Smooth muscle cell (in vitro differentiated cells): Measurements from ENCODE around the gene CAMK1D. TPM values are rescaled to one million over a fixed set of nuclear protein-coding genes. Genes with fewer than 3 reads are reported as not detected.

Experiments used
- DNase-seq: peaks from one replicate; lab custom pipeline; 2025; ENCODE audit not compliant: unreplicated experiment; lab: John Stamatoyannopoulos, UW
- H2AFZ ChIP-seq: fragments of 200-600 bp; sonication (generic); 2 replicates; pipeline ENCODE4 v1.6.0; 2016; ENCODE audit warnings: antibody characterized with exemption, low read depth, mild to moderate bottlenecking
- H3F3A ChIP-seq: fragments of 200-600 bp; sonication (generic); 2 replicates; pipeline ENCODE4 v1.6.0; 2017; ENCODE audit warnings: antibody characterized with exemption, low read depth
- H3K27ac ChIP-seq: fragments of 200-600 bp; sonication (generic); 2 replicates; pipeline ENCODE4 v1.5.1; 2016; ENCODE audit warnings: low read depth, mild to moderate bottlenecking
- H3K27me3 ChIP-seq: fragments of 200-600 bp; sonication (generic); 2 replicates; pipeline ENCODE4 v1.6.1; 2016; ENCODE audit warnings: low read depth, mild to moderate bottlenecking
- H3K36me3 ChIP-seq: fragments of 200-600 bp; sonication (generic); 2 replicates; pipeline ENCODE4 v1.5.1; 2016; ENCODE audit warnings: low read depth
- H3K4me1 ChIP-seq: fragments of 200-600 bp; sonication (generic); 2 replicates; pipeline ENCODE4 v1.5.1; 2016; ENCODE audit warnings: low read depth
- H3K4me2 ChIP-seq: fragments of 200-600 bp; sonication (generic); 2 replicates; pipeline ENCODE4 v1.6.0; 2016; ENCODE audit warnings: mild to moderate bottlenecking
- H3K4me3 ChIP-seq: fragments of 200-600 bp; sonication (generic); 2 replicates; pipeline ENCODE4 v1.5.1; 2016; ENCODE audit warnings: mild to moderate bottlenecking
- H3K79me2 ChIP-seq: fragments of 200-600 bp; sonication (generic); 2 replicates; pipeline ENCODE4 v1.6.0; 2016; ENCODE audit warnings: low read depth, mild to moderate bottlenecking
- H3K9ac ChIP-seq: fragments of 200-600 bp; sonication (generic); 2 replicates; pipeline ENCODE4 v1.6.0; 2016; ENCODE audit warnings: low read depth
- H3K9me3 ChIP-seq: fragments of 200-600 bp; sonication (generic); replicated peaks from 2 replicates; pipeline ENCODE4 v1.5.1; 2016; ENCODE audit warnings: low read depth
- H4K20me1 ChIP-seq: fragments of 200-600 bp; sonication (generic); 2 replicates; pipeline ENCODE4 v1.6.0; 2016; ENCODE audit warnings: low read depth
- WGBS: methylation state at CpG from one replicate; pipeline ENCODE4 v1.1.7; 2016; ENCODE audit warnings: low lambda C conversion rate; 5-methylcytosine and 5-hydroxymethylcytosine counted together
- polyA plus RNA-seq: library from polyadenylated mRNA; unstranded; fragments of >200 nt; fragmentation: Nextera tagmentation; extraction: Ambion mirVana; gene quantifications from 2 replicates; pipeline ENCODE4 v1.2.1, GENCODE V29; 2016
- total RNA-seq: library from RNA; depleted of rRNA; stranded (reverse); fragments of >200 nt; gene quantifications from 2 replicates; pipeline ENCODE4 v1.2.3, GENCODE V29; 2014
- TF ChIP-seq, protein P1 (sequence below): fragments of 200-600 bp; sonication (generic); IDR thresholded peaks from 2 replicates; pipeline ENCODE4 v1.5.1; 2017; ENCODE audit warnings: borderline replicate concordance, mild to moderate bottlenecking, antibody characterized with exemption; ENCODE audit not compliant: insufficient read depth, poor library complexity, severe bottlenecking

CAMK1D gene
- total and polyA plus RNA-seq, 2 experiments from 2014 or later, result 1.6 to 2.3 TPM

DNA sequence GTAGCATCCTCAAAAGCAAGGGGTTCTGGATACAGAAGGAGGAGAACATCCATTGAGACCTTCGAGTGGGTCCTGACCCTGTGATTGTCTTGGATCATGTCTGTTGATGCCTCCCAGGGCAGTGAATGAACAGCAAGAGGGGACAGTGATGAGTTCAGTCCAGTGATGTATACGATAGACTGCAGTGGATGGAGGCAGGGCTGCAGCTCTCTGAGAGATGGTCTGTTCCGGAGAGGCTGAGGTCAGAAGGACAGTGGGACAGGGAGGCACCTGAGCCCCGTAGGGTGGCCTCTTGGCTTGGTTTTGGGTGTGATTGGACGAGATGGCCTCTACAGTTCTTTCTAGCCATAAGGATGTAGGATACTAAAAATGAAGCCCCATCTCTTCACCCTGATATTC lies 280.4 kb downstream of the CAMK1D start:
- WGBS, result 76% methylated on average over 5 of the region's 5 CpGs
- TF ChIP-seq, protein P1, sequence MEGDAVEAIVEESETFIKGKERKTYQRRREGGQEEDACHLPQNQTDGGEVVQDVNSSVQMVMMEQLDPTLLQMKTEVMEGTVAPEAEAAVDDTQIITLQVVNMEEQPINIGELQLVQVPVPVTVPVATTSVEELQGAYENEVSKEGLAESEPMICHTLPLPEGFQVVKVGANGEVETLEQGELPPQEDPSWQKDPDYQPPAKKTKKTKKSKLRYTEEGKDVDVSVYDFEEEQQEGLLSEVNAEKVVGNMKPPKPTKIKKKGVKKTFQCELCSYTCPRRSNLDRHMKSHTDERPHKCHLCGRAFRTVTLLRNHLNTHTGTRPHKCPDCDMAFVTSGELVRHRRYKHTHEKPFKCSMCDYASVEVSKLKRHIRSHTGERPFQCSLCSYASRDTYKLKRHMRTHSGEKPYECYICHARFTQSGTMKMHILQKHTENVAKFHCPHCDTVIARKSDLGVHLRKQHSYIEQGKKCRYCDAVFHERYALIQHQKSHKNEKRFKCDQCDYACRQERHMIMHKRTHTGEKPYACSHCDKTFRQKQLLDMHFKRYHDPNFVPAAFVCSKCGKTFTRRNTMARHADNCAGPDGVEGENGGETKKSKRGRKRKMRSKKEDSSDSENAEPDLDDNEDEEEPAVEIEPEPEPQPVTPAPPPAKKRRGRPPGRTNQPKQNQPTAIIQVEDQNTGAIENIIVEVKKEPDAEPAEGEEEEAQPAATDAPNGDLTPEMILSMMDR, result no peak
- H3K36me3 ChIP-seq, result no peaks in the 10 kb centered on the region
- H3K27me3 ChIP-seq, result no peaks in the 10 kb centered on the region
- H3K9me3 ChIP-seq, result no peaks in the 10 kb centered on the region
- H4K20me1 ChIP-seq, result no peaks in the 10 kb centered on the region
- no peak overlapping the region for H2AFZ ChIP-seq
- H3K4me2 ChIP-seq, result no peak overlapping the region
- no peaks in the 10 kb centered on the region for H3F3A ChIP-seq
- DNase-seq, result no peak
- H3K4me3 ChIP-seq, result no peak overlapping the region
- H3K79me2 ChIP-seq, result no peaks in the 10 kb centered on the region
- no peak overlapping the region for H3K27ac ChIP-seq
- H3K4me1 ChIP-seq, result peaks cover 9% of the 10 kb centered on the region
- H3K9ac ChIP-seq, result no peak overlapping the region

DNA sequence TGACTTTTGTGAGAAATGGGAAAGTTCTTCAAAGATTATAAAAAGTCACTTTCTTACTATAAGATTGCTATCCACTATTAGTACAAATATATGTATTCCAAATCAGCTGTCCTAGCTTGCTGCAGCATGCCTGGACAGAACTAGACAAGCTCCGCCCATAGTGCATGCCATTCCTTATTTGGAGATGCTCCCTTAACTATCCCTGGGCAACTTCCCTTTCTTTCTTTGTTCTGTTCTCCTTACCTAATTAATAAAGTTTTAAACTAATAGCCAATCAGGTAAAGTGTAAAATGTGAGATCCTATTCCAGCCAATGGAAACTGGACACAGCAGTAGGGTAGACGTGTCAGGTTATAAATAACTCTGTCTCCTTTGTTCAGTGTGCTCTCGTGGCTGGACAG lies 281.9 kb downstream of the CAMK1D start:
- Histone ChIP-seq H3K27me3 (no peaks in the 10 kb centered on the region), H4K20me1 (no peaks in the 10 kb centered on the region), H3K4me2 (no peak overlapping the region), H3K27ac (no peak overlapping the region), H3K4me1 (peaks cover 7% of the 10 kb centered on the region), H3K4me3 (no peak overlapping the region), H2AFZ (no peak overlapping the region), H3K36me3 (no peaks in the 10 kb centered on the region), H3K79me2 (no peaks in the 10 kb centered on the region), H3K9ac (no peak overlapping the region), H3K9me3 (no peaks in the 10 kb centered on the region), H3F3A (no peaks in the 10 kb centered on the region)
- TF ChIP-seq, protein P1, result no peak
- WGBS, result 84% methylated on average over 3 of the region's 3 CpGs
- DNase-seq, result no peak

DNA sequence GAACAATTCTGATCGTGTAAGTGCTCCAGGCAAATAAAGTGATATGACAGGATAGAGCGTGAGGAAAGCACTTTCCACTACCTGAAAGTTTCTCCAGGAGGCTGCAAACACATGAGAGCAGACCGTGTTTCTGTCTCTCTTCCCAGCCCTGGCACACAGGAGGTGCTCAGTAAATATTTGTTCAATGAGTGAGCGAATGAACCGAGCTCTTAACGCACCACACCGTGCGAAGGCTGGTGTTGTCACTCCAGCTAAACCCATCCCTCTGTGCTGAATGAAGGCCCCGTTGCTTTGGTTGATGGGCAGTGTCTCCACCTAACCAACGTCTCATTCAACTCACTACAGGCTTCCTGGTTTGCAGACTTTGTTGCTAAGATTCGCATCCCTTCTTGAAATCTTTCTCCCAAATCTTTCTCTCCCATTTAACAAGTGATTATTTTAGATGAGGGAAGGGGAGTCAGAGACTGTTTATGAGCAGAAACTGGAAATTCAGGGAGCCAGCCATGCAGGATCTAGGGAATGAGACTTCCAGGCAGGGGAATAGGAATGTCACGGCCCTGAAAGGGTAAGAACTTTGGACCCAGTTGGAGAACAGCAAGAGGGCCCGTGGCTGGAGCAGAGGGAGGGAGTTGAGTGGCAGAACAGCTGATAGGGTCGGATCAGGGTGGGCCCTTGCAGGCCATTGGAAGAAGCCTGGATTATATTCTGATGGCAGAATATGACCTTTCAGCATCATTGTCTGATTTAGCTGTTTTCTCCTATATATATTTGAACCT lies 282.6 kb downstream of the CAMK1D start:
- no peaks in the 10 kb centered on the region for H3K36me3 ChIP-seq
- peaks cover 6% of the 10 kb centered on the region for H3K4me1 ChIP-seq
- no peak overlapping the region for H2AFZ ChIP-seq
- 91% methylated on average over 14 of the region's 14 CpGs for WGBS
- no peaks in the 10 kb centered on the region for H3K27me3 ChIP-seq
- H3K9ac ChIP-seq, result no peak overlapping the region
- no peaks in the 10 kb centered on the region for H4K20me1 ChIP-seq
- H3K9me3 ChIP-seq, result no peaks in the 10 kb centered on the region
- DNase-seq, result no peak
- no peaks in the 10 kb centered on the region for H3F3A ChIP-seq
- no peak overlapping the region for H3K4me2 ChIP-seq
- no peaks in the 10 kb centered on the region for H3K79me2 ChIP-seq
- TF ChIP-seq, protein P1, result no peak
- no peak overlapping the region for H3K27ac ChIP-seq
- no peak overlapping the region for H3K4me3 ChIP-seq
